ENCODE data around the gene LCE4A.

- TF ChIP-seq, protein P1, sequence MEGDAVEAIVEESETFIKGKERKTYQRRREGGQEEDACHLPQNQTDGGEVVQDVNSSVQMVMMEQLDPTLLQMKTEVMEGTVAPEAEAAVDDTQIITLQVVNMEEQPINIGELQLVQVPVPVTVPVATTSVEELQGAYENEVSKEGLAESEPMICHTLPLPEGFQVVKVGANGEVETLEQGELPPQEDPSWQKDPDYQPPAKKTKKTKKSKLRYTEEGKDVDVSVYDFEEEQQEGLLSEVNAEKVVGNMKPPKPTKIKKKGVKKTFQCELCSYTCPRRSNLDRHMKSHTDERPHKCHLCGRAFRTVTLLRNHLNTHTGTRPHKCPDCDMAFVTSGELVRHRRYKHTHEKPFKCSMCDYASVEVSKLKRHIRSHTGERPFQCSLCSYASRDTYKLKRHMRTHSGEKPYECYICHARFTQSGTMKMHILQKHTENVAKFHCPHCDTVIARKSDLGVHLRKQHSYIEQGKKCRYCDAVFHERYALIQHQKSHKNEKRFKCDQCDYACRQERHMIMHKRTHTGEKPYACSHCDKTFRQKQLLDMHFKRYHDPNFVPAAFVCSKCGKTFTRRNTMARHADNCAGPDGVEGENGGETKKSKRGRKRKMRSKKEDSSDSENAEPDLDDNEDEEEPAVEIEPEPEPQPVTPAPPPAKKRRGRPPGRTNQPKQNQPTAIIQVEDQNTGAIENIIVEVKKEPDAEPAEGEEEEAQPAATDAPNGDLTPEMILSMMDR (IDR thresholded peaks at IDR 0.05 in 4 of 5, conservative IDR thresholded peaks at IDR 0.05 in 1 of 5), result no peak
- no peak for TF ChIP-seq POLR2A (IDR thresholded peaks at IDR 0.05)
Observed at GRCh38 chr1:152718238-152718637, 10.3 kb downstream of the LCE4A start.
